Muscle of arm (tissue), 12 donors: ENCODE data around the gene QRFPR. TPM values are rescaled to one million over a fixed set of nuclear protein-coding genes. Genes with fewer than 3 reads are reported as not detected.

Source experiments
- polyA plus RNA-seq, 12 donors: library from polyadenylated mRNA; unstranded; fragments of 120-200 nt; gene quantifications; one replicate each; pipeline ENCODE4 v1.2.1, GENCODE V29; 2013; ENCODE audit not compliant: insufficient read length in 12 of 12

QRFPR gene
- polyA plus RNA-seq, 12 donors = 0.48 to 2.3 (median 1.3) TPM; not detected in 2

Other genes starting within 250 kb of the QRFPR start
- gene TNIP3, start 216.7 kb downstream of the QRFPR start, polyA plus RNA-seq = 1 to 10 TPM in 1 of 12 donors, under 1 TPM in 7, not detected in 4; 0.12 to 1.3 (median 0.22) TPM